ENCODE data around the gene MOXD1.

DNA sequence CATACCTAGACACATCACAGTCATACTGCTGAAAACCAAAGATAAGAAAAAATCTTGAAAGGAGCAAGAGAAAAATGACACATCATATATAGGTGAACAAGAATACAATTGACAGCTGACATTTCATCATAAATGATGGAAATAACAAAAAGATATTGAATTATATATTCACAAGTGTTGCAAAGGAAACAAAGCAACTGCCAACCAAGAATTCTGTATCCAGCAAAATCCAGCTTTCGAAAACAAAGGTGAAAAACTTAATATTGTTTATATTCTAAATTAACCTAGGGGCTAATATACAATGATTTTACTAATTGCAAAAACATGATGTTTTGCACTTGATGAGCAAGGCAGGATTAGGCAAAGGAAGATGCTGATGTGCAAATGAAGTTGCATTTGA is 84.3 kb downstream of the MOXD1 start:
- TF ChIP-seq, protein P1, sequence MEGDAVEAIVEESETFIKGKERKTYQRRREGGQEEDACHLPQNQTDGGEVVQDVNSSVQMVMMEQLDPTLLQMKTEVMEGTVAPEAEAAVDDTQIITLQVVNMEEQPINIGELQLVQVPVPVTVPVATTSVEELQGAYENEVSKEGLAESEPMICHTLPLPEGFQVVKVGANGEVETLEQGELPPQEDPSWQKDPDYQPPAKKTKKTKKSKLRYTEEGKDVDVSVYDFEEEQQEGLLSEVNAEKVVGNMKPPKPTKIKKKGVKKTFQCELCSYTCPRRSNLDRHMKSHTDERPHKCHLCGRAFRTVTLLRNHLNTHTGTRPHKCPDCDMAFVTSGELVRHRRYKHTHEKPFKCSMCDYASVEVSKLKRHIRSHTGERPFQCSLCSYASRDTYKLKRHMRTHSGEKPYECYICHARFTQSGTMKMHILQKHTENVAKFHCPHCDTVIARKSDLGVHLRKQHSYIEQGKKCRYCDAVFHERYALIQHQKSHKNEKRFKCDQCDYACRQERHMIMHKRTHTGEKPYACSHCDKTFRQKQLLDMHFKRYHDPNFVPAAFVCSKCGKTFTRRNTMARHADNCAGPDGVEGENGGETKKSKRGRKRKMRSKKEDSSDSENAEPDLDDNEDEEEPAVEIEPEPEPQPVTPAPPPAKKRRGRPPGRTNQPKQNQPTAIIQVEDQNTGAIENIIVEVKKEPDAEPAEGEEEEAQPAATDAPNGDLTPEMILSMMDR (IDR thresholded peaks at IDR 0.05), result no peak
- TF ChIP-seq EP300 (IDR thresholded peaks at IDR 0.05; ENCODE audit: low read depth), result no peak
- no peak for TF ChIP-seq POLR2AphosphoS5 (IDR thresholded peaks at IDR 0.05)
- TF ChIP-seq POLR2A (IDR thresholded peaks at IDR 0.05), result no peak
